ENCODE data around the gene RAB42. TPM values are rescaled to one million over a fixed set of nuclear protein-coding genes. Genes with fewer than 3 reads are reported as not detected.
A peak's percentile ranks its signal among the peaks of the same experiment; 100 is the strongest.

RAB42 gene
- total and polyA plus RNA-seq, 9 of the 15 experiments (the other 6 are each of a cell fraction or from before 2014, with no cell fraction given), result 0.07 to 0.14 (median 0.12) TPM; not detected in 6

GRCh38 chr1:28581531-28582247 is 10.4 kb upstream of the RAB42 start (continued):
- peak; percentile 82 to 89 for TF ChIP-seq MLLT1 (IDR thresholded peaks at IDR 0.05)
- TF ChIP-seq ZBTB34 (CRISPR knock-in tag; IDR thresholded peaks at IDR 0.05), result no peak
- peak; percentile 43 for TF ChIP-seq SAP30 (IDR thresholded peaks at IDR 0.05; ENCODE audit: borderline replicate concordance, insufficient read depth, low read depth, low read length, poor library complexity, severe bottlenecking)
- TF ChIP-seq ZEB2 (IDR thresholded peaks at IDR 0.05), result 0 out of 2 replicates have a peak, but pooled peaks have one; percentile 26
- no peak for TF ChIP-seq GATA2 (CRISPR knock-in tag; IDR thresholded peaks at IDR 0.05)
- TF ChIP-seq TCF15 (CRISPR knock-in tag; IDR thresholded peaks at IDR 0.05), result no peak
- no peak for TF ChIP-seq ZNF717 (CRISPR knock-in tag; IDR thresholded peaks at IDR 0.05)
- TF ChIP-seq TSHZ1 (CRISPR knock-in tag; IDR thresholded peaks at IDR 0.05), result no peak
- peak; percentile 61; the same call in 1 of the 2 replicates for TF ChIP-seq ZNF197 (CRISPR knock-in tag; IDR thresholded peaks at IDR 0.05; ENCODE audit: low read depth)
- TF ChIP-seq USF1 (CRISPR knock-in tag; IDR thresholded peaks at IDR 0.05), result peak; percentile 75
- TF ChIP-seq PBX2 (CRISPR knock-in tag; IDR thresholded peaks at IDR 0.05; ENCODE audit: low read depth), result no peak
- no peak for TF ChIP-seq PBX2 (tag; conservative IDR thresholded peaks at IDR 0.05; ENCODE audit: low read depth)
- TF ChIP-seq MTA1 (IDR thresholded peaks at IDR 0.05; ENCODE audit: borderline replicate concordance), result peak; percentile 77
